Activated B cell treated with CpG ODN at 0.5 μM for 24 hours (primary cell): ENCODE data around the gene RIPOR2. TPM values are rescaled to one million over a fixed set of nuclear protein-coding genes. Genes with fewer than 3 reads are reported as not detected.

Experiments
- ATAC-seq: fragments of 200-7000 bp; cut with Tn5 transposase; one replicate; pipeline ENCODE4 v1.10.0; 2021; ENCODE audit warnings: low read depth, mild to moderate bottlenecking, moderate library complexity
- CTCF ChIA-PET: fragments of 350-600 bp; sonication (Branson Sonifier 250); formaldehyde crosslinking; loops from one replicate; lab custom pipeline; 2021; ENCODE audit warnings: antibody characterized with exemption; lab: Charles Lee
- POLR2A ChIA-PET: fragments of 350-600 bp; sonication (Branson Sonifier 250); formaldehyde crosslinking; loops from one replicate; lab custom pipeline; 2021; ENCODE audit warnings: antibody characterized with exemption; lab: Charles Lee
- DNase-seq: peaks from one replicate; pipeline ENCODE4 v3.0.0; 2022
- H3K27ac Mint-ChIP-seq: one replicate; pipeline ENCODE4 v1.8.0; 2020; ENCODE audit warnings: mixed read lengths
- H3K27me3 Mint-ChIP-seq: one replicate; pipeline ENCODE4 v1.8.0; 2021; ENCODE audit warnings: mixed read lengths
- H3K36me3 Mint-ChIP-seq: one replicate; pipeline ENCODE4 v1.8.0; 2021; ENCODE audit warnings: low read depth, mixed read lengths
- H3K4me1 Mint-ChIP-seq: one replicate; pipeline ENCODE4 v1.8.0; 2021; ENCODE audit warnings: mixed read lengths
- H3K4me3 Mint-ChIP-seq: one replicate; pipeline ENCODE4 v1.8.0; 2020; ENCODE audit warnings: mild to moderate bottlenecking, mixed read lengths
- H3K9me3 Mint-ChIP-seq: one replicate; pipeline ENCODE4 v1.8.0; 2020; ENCODE audit warnings: mixed read lengths
- intact Hi-C: fragments of 100-400 bp; cut with micrococcal nuclease; formaldehyde crosslinking; loops from one replicate; pipeline ENCODE4 v1.15.1; 2024
- total RNA-seq: library from RNA; stranded (reverse); gene quantifications from 2 replicates; pipeline ENCODE4 v1.2.3, GENCODE V29; 2022
- TF ChIP-seq, protein P1 (sequence below): fragments of 200-600 bp; IDR thresholded peaks from one replicate; pipeline ENCODE4 v1.8.0; 2022; ENCODE audit warnings: antibody characterized with exemption, mild to moderate bottlenecking

RIPOR2 gene
- total RNA-seq, 1 donor from 2014 or later, result 302 TPM

DNA sequence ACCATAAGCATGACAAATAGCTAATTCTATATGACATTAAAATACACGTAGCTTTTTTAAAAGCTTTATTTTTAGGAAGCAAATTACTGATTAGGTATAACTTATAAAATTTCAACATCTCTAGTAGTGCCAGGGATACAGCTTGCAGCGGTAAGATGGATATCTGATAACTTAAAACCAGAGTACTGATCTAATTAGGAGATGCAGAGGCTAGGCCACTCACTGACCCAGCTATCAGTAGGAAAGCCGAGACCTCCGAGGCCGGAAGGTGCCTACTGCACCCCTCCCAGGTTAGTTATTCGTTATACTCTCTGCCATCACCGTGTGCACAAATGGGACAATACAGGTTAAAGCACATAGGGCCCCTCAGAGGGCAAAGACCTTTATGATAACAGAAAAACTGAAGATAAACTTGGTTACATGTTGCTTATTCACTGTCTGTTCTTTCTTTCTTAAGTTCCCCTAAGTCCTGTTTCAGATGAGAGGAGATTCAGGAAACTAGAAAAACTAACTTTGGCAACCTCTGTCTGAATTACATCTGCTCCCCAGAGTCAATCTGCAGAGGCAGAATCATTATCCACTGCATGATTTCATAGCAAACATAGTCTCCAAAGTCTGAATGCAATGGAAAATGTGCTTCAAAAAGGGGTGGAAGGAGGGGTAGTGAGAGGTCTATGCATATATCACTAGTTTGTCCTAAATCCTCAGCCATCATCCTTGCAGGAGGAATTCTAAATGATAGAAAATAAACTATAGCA, 60.8 kb downstream of the RIPOR2 start:
- H3K4me3 Mint-ChIP-seq, result no peak overlapping the region
- ATAC-seq, result no peak
- ChIA-PET POLR2A (interaction anchor here (0.9 to 1.1 kb wide), 2 partner anchors 11 to 17 kb away, joined by 3 read pairs; no protein-coding TSS in a partner anchor), CTCF (interaction anchor here (1.1 to 3.1 kb wide), 3 partner anchors 8 to 117 kb away, joined by 3 to 13 read pairs (median 3); no protein-coding TSS in a partner anchor)
- H3K36me3 Mint-ChIP-seq, result peaks cover 92% of the 10 kb centered on the region
- intact Hi-C loops, result no loop called here
- no peak for DNase-seq
- no peaks in the 10 kb centered on the region for H3K27me3 Mint-ChIP-seq
- peaks cover 42% of the 10 kb centered on the region for H3K4me1 Mint-ChIP-seq
- TF ChIP-seq, protein P1, sequence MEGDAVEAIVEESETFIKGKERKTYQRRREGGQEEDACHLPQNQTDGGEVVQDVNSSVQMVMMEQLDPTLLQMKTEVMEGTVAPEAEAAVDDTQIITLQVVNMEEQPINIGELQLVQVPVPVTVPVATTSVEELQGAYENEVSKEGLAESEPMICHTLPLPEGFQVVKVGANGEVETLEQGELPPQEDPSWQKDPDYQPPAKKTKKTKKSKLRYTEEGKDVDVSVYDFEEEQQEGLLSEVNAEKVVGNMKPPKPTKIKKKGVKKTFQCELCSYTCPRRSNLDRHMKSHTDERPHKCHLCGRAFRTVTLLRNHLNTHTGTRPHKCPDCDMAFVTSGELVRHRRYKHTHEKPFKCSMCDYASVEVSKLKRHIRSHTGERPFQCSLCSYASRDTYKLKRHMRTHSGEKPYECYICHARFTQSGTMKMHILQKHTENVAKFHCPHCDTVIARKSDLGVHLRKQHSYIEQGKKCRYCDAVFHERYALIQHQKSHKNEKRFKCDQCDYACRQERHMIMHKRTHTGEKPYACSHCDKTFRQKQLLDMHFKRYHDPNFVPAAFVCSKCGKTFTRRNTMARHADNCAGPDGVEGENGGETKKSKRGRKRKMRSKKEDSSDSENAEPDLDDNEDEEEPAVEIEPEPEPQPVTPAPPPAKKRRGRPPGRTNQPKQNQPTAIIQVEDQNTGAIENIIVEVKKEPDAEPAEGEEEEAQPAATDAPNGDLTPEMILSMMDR, result no peak
- H3K9me3 Mint-ChIP-seq, result no peaks in the 10 kb centered on the region
- H3K27ac Mint-ChIP-seq, result peak overlapping the region; percentile 77

DNA sequence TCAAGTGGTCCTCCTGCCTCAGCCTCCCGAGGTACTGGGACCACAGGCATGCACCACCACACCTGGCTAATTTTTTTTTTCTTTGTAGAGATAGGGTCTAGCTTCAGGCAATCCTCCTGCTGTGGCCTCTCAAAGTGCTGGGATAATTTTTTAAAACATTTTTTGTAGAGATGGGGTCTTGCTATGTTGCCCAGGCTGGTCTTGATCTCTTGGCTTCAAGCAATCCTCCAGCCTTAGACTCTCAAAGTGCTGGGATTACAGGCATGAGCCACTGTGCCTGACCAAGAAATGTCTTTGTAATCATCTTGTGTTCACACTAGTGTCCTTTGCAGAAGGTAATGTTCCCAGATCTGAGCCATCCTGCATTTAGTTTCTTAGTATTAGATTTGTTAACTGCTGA, 61.6 kb downstream of the RIPOR2 start:
- DNase-seq, result no peak
- Mint-ChIP-seq H3K4me1 (peaks cover 34% of the 10 kb centered on the region), H3K4me3 (no peak overlapping the region), H3K27me3 (no peaks in the 10 kb centered on the region), H3K27ac (peak overlapping the region; percentile 74), H3K9me3 (no peaks in the 10 kb centered on the region), H3K36me3 (peaks cover 87% of the 10 kb centered on the region)
- ChIA-PET POLR2A (interaction anchor here (1.1 kb wide), 1 partner anchor 58 kb away, joined by 3 read pairs; no protein-coding TSS in a partner anchor), CTCF (interaction anchor here (1.1 to 3.1 kb wide), 3 partner anchors 9 to 118 kb away, joined by 3 to 13 read pairs (median 3); no protein-coding TSS in a partner anchor)
- TF ChIP-seq, protein P1, result no peak
- intact Hi-C loops, result no loop called here
- ATAC-seq, result no peak

DNA sequence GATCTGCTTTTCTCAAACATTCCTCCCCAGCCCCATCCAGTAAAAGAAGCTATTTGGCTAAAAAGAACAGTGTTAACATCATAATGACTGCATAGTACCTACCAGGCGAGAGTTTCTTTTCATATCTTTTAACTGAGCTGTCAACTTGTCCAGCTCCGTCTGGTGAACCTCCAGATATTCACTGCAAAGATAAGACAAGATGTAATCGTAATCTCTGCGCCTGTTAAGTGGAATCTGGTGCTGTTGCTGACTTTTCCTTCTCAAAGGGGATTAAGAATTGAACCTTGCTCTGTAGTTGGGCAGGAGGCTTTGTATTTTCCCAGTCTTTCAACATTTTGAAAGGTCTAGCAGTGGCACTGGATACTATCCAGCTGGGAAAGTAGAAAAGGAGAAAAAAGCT, 63.0 kb downstream of the RIPOR2 start:
- no peak for ATAC-seq
- Mint-ChIP-seq H3K27ac (peak overlapping the region; percentile 59), H3K4me3 (no peak overlapping the region), H3K9me3 (no peaks in the 10 kb centered on the region), H3K36me3 (peaks cover 89% of the 10 kb centered on the region), H3K4me1 (peaks cover 35% of the 10 kb centered on the region), H3K27me3 (no peaks in the 10 kb centered on the region)
- no peak for DNase-seq
- ChIA-PET POLR2A (no interaction called here), CTCF (interaction anchor here (3.1 kb wide), 1 partner anchor 119 kb away, joined by 13 read pairs; no protein-coding TSS in a partner anchor)
- TF ChIP-seq, protein P1, result no peak
- intact Hi-C loops, result no loop called here

DNA sequence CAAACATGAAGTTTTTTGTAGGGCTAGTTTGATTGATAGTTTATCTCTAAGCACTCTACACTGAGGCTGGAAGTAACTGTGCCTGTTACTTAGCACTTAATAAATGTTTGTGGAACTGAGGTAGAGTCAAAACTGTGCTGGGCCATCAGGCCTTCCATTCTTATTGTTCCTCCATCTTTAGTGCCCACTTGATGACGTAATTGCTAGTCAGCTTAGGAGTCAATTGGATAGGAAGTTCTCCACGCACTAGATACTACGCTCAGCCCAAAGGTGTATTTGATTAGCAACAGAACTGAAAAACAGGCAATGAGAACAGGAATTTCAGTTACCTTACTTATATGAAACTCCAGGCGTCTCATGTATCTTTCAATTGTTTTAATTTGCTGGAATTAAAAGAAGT, 67.0 kb downstream of the RIPOR2 start:
- POLR2A ChIA-PET, result no interaction called here
- H3K27ac Mint-ChIP-seq, result peak overlapping the region; percentile 75
- peaks cover 42% of the 10 kb centered on the region for H3K4me1 Mint-ChIP-seq

More for the DNA sequence above, 67.0 kb downstream of the RIPOR2 start:
- H3K9me3 Mint-ChIP-seq, result no peaks in the 10 kb centered on the region
- ATAC-seq, result no peak
- peaks cover 87% of the 10 kb centered on the region for H3K36me3 Mint-ChIP-seq
- H3K27me3 Mint-ChIP-seq, result no peaks in the 10 kb centered on the region
- no peak for DNase-seq
- no peak overlapping the region for H3K4me3 Mint-ChIP-seq
- CTCF ChIA-PET, result no interaction called here
- intact Hi-C loops, result no loop called here
- TF ChIP-seq, protein P1, result no peak
